ENCODE data around the gene ITGB6. TPM values are rescaled to one million over a fixed set of nuclear protein-coding genes. Genes with fewer than 3 reads are reported as not detected.

The ITGB6 gene
- total RNA-seq, 1 donor from 2014 or later: 0.99 TPM

DNA sequence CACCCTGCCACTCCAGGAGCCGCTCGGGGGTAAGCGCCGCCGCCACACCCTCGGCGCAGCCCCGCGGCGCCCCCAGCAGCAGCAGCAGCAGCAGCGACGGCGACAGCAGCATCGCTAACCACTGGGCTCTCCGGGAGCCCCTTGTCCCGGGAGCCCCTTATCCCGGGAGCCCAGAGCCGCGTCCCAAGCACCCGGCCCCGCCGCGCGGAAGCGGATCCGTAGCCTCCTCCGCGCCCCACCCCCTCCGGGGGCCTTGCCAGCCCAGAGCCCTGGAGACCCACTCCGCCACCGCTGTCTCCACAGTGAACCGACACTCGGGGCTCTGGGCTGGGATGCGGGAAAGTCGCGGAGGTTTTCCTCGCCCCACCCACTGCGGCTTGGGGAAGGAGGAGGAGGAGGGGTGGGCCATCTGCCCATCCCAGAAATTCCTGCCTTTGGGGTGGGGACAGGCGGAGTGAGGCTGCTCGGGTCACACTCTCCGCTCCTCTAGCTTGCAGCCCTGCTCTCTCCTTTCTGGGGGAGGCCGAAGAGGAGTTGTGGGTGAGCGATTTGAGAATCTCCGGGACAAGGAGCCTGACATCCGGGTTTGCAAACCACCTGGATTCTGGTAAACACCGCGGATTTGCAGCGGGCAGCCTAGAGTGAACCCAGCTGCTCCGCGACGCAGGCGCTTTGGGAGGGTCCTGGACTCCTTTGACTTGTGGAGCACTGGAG lies 137.6 kb downstream of the ITGB6 start, which contains the start of gene PLA2R1:
PLA2R1 (minus strand) TSS at position 324 of the 714 bp plus-strand sequence; CDS start at position 112, 212 bp downstream.
- H3K36me3 ChIP-seq: no peaks in the 10 kb centered on the region
- H3K4me3 ChIP-seq: peak within 1 kb of the TSS; percentile 84
- TF ChIP-seq, protein P1, sequence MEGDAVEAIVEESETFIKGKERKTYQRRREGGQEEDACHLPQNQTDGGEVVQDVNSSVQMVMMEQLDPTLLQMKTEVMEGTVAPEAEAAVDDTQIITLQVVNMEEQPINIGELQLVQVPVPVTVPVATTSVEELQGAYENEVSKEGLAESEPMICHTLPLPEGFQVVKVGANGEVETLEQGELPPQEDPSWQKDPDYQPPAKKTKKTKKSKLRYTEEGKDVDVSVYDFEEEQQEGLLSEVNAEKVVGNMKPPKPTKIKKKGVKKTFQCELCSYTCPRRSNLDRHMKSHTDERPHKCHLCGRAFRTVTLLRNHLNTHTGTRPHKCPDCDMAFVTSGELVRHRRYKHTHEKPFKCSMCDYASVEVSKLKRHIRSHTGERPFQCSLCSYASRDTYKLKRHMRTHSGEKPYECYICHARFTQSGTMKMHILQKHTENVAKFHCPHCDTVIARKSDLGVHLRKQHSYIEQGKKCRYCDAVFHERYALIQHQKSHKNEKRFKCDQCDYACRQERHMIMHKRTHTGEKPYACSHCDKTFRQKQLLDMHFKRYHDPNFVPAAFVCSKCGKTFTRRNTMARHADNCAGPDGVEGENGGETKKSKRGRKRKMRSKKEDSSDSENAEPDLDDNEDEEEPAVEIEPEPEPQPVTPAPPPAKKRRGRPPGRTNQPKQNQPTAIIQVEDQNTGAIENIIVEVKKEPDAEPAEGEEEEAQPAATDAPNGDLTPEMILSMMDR (IDR thresholded peaks at IDR 0.05; ENCODE audit: borderline replicate concordance): no peak
- peaks cover 21% of the 10 kb centered on the region for H3K27me3 ChIP-seq (ENCODE audit: low read depth)
- DNase-seq: peak; percentile 52
- no peaks in the 10 kb centered on the region for H3K9me3 ChIP-seq (replicated peaks)
- H3K27ac ChIP-seq (replicated peaks): peak within 1 kb of the TSS; percentile 40
- H3K4me1 ChIP-seq: peaks cover 41% of the 10 kb centered on the region
- intact Hi-C loops (cut with micrococcal nuclease): no loop called here

DNA sequence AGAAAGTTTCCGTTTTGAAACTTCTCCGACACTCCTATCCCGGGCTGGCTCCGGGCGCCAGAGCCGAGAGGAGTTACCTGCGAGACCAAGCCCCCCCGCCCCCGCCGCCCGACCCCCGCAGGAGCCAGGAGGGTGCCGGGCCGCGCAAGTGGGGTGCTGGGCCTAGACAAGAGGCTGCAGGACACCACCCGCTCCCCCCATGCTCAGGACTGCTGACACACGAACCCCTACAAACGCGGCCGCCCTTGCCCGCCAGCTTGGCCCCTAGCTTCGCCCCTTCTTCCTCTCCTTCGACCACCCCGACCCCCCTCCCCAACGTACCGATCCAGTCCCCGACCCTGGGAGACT lies 138.2 kb downstream of the ITGB6 start:
- Histone ChIP-seq H3K27me3 (ENCODE audit: low read depth) (peaks cover 21% of the 10 kb centered on the region), H3K4me3 (peak overlapping the region; percentile 84), H3K4me1 (peaks cover 41% of the 10 kb centered on the region), H3K36me3 (no peaks in the 10 kb centered on the region), H3K9me3 (replicated peaks) (no peaks in the 10 kb centered on the region), H3K27ac (replicated peaks) (peak overlapping the region; percentile 16)
- DNase-seq: peak; percentile 15
- TF ChIP-seq, protein P1 (IDR thresholded peaks at IDR 0.05; ENCODE audit: borderline replicate concordance): no peak
- intact Hi-C loops (cut with micrococcal nuclease): no loop called here

DNA sequence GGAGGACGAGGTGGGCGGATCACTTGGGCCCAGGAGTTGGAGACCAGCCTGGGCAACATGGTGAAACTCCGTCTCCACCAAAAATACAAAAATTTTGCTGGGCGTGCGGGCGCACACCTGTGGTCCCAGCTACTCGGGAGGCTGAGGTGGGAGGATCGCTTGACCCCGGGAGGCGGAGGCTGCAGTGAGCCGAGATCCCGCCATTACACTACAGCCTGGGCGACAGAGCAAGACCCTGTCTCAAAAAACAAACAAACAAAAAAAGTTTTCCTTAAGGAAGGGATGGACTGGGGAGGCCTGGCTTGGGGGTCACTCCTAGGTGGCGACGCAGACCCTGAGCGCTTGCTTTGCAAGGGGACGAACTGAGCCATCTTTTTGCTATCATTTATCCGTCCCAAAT lies 138.5 kb downstream of the ITGB6 start:
- Histone ChIP-seq H3K27ac (replicated peaks) (no peak overlapping the region), H3K4me3 (peak overlapping the region; percentile 84), H3K36me3 (no peaks in the 10 kb centered on the region), H3K4me1 (peaks cover 41% of the 10 kb centered on the region), H3K9me3 (replicated peaks) (no peaks in the 10 kb centered on the region), H3K27me3 (ENCODE audit: low read depth) (peaks cover 21% of the 10 kb centered on the region)
- DNase-seq: no peak
- TF ChIP-seq, protein P1 (IDR thresholded peaks at IDR 0.05; ENCODE audit: borderline replicate concordance): no peak
- intact Hi-C loops (cut with micrococcal nuclease): no loop called here

DNA sequence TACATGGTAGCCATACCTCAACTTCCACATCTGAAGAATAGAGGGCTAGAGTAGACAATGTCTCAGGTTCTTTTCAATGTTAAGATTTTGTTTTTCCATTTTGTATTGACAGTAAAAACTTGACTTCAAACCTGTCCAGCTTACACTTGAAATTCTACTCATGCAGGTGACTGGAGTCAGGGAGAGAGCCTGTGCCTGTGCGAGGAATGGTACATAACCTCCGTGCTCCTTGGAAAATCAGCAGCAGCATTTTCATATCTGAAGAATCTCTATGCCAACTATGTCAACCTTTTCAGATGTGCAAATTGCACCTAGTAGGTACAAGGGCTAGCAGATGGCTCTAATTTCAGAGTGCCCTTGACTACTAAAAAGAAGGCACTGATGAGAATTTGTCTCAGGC lies 139.8 kb downstream of the ITGB6 start:
- Histone ChIP-seq H3K27ac (replicated peaks) (no peak overlapping the region), H3K4me3 (no peak overlapping the region), H3K27me3 (ENCODE audit: low read depth) (peaks cover 21% of the 10 kb centered on the region), H3K36me3 (no peaks in the 10 kb centered on the region), H3K4me1 (peaks cover 41% of the 10 kb centered on the region), H3K9me3 (replicated peaks) (no peaks in the 10 kb centered on the region)
- TF ChIP-seq, protein P1 (IDR thresholded peaks at IDR 0.05; ENCODE audit: borderline replicate concordance): no peak
- no peak for DNase-seq
- intact Hi-C loops (cut with micrococcal nuclease): no loop called here

DNA sequence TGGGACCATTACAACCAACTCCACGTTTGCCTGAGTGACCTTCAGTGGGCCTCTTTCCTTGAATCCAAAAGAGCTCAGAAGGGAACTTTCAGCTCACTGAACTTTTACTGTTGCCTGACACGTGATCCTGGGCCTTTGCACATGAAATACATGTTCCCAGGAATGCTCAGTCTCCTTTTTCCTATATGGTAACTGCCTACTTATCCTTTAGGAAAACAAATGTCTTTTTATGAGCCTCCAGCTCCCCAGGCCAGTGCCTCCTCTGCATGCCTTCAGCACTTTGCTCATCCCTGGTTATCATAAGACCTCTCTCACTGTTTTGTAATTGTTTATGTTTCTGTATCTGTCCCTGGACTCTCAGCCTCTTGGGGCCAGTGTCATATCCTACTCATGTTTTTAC lies 142.7 kb downstream of the ITGB6 start:
- TF ChIP-seq, protein P1 (IDR thresholded peaks at IDR 0.05; ENCODE audit: borderline replicate concordance): no peak
- no peaks in the 10 kb centered on the region for H3K36me3 ChIP-seq
- peaks cover 16% of the 10 kb centered on the region for H3K27me3 ChIP-seq (ENCODE audit: low read depth)
- intact Hi-C loops (cut with micrococcal nuclease): no loop called here
- H3K4me3 ChIP-seq: no peak overlapping the region
- DNase-seq: no peak
- peaks cover 15% of the 10 kb centered on the region for H3K4me1 ChIP-seq
- no peaks in the 10 kb centered on the region for H3K9me3 ChIP-seq (replicated peaks)
- H3K27ac ChIP-seq (replicated peaks): no peak overlapping the region
